NCI-H526 (cell line): ENCODE results near the gene OR14I1.

Experiments
- DNase-seq, 2 experiments: peaks; one replicate each; lab custom pipeline; 2025; lab: John Stamatoyannopoulos, UW

The OR14I1 gene

GRCh38 chr1:248702714-248703113, at the start of gene OR14I1:
OR14I1 (minus strand) TSS chr1:248702766.
- no peak for DNase-seq

- DNase-seq = no peak
These were observed 49.1 kb upstream of the OR14I1 start for GRCh38 chr1:248751635-248752034.

GRCh38 chr1:248751142-248751541, 48.6 kb upstream of the OR14I1 start:
- no peak for DNase-seq

DNA sequence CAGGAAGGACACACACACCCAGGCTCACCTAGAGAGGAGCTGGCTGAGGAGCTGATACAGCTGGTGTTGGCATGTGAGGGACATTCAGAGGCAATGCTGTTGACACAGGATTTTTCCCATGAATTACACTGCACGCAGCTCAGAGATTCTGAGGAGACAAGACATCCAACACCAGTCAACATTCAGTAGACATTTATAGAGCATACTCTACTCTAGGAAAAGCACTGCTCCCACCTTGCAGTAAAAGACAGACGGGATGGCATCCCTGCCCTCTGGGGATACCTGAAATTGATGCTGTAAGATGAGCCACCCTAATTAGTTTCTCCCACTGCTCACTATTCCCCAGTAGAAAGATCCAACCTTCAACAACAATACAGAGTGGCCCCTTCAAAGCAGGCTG, 47.9 kb upstream of the OR14I1 start:
- no peak for DNase-seq

GRCh38 chr1:248748211-248748610, 45.6 kb upstream of the OR14I1 start:
- peak in 1 of 2 experiments; percentile 5 for DNase-seq

- no peak for DNase-seq
These were observed 38.3 kb upstream of the OR14I1 start for GRCh38 chr1:248740876-248741275.

- no peak for DNase-seq
These were observed 37.1 kb upstream of the OR14I1 start for GRCh38 chr1:248739572-248740205.

GRCh38 chr1:248737457-248737856, 34.9 kb upstream of the OR14I1 start:
- no peak for DNase-seq

DNA sequence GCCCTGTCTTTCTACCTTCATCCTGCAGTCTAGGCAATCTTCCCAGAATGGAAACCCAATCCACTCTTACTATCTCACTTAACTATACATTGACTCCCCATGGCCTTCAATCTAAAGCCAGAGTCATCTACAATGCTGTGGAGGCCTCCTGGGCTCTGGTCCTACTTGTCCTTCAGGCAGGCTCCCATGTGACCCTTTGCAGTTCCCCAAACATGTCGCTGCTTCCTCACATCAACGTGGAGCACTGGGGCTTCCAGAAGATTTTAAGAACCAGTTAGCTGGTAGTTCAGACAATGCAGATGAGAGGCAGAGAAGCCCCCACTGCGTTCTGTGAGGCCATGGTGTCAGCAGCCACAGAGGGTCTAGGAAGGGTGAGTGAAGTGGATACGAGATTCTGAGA, 34.4 kb upstream of the OR14I1 start:
- no peak for DNase-seq

DNA sequence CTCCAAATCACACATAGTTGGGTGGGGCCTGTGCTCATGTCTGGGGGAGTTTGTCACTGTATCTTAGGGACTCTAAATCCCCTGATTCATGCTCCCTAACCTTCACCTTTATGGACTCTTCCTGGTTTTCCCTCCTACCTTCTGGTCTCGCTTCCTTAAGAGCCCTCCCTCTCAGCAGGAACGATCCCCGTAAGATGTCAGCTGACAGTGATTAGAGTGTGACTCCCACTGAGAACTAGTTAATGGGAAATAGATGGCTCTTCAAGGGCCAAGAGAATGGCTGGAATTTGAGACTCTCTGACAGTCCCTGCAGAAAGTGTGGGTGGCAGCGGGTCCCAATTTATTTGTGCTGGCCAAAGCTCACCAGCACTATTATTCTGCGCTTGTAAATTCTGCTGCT, 31.0 kb upstream of the OR14I1 start:
- no peak for DNase-seq

DNA sequence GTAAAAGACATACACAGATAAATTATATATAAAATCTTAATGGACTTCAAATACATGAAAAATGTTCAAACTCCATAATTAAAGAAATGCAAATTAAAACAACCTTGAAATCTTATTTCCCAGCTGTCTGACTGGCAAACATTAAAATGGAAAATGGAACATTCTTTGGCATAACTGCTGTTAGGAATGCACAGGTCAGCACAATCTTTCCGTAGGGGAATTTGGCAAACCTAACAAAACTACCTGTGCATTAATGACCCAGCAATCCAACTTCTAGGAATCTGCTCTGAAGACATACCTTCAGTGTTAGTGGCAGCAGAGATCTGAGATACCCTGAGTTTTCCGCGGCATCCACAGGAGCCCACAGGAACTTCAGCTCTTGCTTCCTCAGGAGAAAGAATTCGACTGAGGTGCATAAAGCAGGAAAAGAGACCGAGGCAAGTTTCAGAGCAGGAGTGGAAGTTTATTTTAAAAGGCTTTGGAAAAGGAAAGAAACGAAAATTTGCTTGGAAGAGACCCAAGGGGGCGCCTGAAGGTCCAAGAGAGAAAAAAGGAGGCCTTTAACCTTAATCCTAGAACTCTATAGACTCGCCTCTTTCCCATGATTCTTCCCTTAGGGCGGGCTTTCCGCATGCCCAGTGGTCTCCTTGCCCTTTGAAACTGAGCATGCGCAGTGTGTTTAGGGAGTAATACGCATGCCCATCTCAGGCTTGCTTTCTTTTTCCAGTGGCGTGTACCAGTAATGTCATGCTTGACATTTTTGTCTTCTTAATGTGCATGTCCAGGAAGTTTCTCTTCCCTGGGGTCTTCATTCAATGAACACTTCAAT, 28.2 kb upstream of the OR14I1 start:
- no peak for DNase-seq

DNA sequence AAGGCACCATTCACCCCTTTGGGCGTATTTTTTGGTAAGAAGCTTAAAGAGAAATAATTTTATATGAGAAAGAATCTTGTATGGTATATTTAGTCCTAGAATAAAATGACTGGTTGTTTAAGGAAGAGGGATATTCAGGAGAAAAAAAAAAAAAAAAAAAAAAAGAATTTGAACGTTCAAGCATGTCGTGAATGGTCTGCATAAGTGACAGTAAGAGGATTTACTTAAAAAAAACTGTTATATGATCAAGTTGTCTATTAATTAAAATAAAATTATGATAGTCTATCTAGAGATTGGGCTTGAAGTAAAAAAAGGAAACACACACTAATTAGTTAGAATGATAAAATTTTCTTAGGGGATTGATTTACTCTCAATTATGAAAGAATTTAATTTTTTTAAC, 11.7 kb upstream of the OR14I1 start:
- no peak for DNase-seq

- no peak for DNase-seq
These were observed 7.8 kb upstream of the OR14I1 start for GRCh38 chr1:248710305-248710900.

GRCh38 chr1:248704606-248705005, 2.0 kb upstream of the OR14I1 start:
- no peak for DNase-seq

DNA sequence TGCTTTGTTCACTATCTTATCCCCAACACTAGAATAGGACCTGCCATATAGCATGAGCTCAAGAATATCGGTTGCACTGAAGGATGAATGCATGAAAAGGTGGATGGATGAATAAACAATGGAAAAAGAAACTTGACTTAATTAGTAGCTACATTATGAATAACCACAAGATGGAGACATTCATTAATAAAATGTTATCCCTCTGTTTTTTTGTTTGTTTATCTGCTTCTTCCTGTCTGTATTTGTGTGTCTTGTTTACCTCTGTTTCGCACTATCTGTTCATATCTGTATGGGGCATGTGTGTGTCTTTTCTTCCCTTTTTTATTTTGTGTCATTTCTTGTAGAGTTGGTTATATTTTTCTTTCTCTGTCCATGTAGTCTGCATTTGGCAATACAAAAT, 1.1 kb upstream of the OR14I1 start:
- no peak for DNase-seq

DNA sequence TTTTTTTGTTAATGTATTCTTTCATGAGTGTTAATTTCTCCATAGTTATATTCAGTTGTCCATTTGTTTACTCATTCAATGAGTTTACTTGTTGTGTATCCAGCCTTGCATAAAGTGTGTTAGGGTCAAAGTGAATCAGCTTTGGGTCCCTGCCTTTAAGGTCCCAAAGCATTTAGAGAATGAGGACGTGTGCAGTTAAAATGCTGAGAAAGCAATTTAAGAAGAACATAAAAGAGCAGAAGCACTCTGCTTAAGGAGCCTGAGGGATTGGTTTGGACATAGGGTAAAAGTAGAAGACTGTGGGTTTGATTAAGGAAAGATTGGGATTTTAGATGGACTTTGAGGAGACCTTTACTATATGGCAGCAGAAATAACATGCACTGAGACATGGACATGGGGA, 3.5 kb downstream of the OR14I1 start:
- no peak for DNase-seq

GRCh38 chr1:248697907-248698306, 4.7 kb downstream of the OR14I1 start:
- DNase-seq = no peak

DNA sequence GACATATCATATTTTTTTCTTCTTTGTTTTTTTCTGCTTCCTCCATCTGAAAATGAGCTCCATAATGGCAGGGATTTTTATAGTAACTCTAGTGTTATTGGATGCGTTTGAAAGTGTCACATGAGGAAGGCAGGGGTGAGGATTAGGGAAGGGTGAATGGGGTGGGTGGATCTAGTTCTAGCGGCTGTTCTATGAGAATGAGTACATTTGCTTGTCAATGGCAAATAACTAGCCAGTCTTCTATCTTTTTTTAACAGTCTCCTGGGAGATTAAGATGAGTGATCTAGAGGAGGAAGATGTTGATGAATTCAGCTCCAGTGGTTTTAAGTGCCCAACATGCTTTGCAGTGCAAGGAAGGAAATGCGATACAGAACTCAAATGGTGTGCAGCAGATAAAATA, 5.8 kb downstream of the OR14I1 start:
- no peak for DNase-seq

DNA sequence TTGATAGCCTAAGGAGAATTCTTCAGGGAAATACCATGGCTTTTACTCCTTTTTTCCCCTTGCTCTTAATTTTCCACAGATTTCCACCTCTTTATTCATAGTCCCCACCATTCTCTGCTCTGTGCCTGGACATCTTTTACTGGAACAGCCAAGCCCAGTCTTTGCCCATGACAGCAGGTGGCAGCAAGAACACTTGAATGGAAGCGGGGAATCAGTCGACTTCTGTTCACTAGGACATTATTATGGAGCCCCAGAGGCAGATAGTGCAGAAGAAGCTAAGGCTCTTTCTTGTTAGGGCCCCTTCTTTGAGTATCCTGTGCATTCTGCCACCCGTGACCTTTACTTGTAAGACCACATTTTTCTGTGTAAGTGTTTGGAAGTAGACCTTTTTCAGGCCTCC, 6.3 kb downstream of the OR14I1 start:
- peak; percentile 2 to 33 for DNase-seq

DNA sequence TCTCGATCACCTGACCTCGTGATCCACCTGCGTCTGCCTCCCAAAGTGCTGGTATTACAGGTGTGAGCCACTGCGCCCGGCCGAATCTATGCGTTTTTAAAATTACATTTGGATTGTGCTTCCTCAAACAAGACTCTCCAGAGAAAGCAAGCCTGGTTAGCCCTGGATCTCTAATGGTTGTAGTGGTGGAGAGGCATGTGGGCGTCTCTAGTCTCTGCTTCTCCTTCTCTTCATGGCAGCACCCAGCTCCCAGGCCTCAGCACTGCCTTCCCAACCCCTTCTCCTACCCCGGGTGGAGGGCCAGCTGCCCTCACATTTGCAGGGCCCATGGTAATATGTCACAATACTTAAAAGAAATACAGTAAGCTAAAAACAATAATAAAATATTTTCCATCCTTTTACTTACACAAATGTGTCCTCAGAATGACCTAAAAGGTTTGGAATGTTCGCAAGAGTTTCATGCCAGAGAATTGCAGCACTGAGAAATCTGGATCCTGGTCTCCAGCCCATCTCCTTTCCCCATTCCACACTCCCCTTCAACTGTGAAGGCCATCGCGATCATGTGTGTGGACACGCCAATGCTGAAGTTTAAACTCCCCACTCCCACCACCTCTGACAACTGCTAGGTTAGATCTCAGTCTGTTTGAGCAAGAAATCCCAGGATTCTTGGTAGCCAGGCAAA, 7.0 kb downstream of the OR14I1 start:
- no peak for DNase-seq

DNA sequence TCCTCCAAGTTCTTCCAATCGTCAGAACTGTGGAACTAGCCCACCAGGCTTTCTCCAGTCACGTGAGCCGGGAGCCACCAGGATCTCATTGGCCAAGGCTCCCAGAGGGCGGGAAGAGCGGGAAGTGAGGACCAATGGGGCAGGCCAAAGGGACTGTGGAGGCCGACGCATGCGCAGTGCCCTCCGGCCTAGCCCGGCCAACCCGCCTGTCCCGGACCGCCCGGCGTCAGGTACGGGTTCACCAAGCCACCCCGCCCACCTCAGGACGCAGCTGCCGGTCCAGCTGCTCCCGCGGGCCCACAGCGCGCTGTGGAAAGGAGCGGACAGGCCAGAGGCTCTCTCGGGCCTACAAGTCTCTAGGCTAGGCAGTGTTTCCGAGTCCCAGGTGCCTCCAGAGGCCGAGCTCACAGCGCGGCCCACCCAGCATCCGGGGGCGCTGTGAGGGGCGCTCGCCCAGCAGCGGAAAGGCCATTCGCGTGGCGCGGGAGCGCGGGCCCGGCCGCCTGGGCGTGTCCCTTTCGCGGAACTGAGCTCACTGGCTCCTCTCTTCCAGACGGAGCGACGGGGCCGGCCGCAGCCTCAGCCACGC, 10.9 kb downstream of the OR14I1 start:
- DNase-seq = no peak
